ENCODE data around the gene GRK2. TPM values are rescaled to one million over a fixed set of nuclear protein-coding genes. Genes with fewer than 3 reads are reported as not detected.

The GRK2 gene
- total and polyA plus RNA-seq, 2 of the 13 experiments (the other 11 are each of a cell fraction or from before 2014, with no cell fraction given): 31.3 to 42.4 TPM

DNA sequence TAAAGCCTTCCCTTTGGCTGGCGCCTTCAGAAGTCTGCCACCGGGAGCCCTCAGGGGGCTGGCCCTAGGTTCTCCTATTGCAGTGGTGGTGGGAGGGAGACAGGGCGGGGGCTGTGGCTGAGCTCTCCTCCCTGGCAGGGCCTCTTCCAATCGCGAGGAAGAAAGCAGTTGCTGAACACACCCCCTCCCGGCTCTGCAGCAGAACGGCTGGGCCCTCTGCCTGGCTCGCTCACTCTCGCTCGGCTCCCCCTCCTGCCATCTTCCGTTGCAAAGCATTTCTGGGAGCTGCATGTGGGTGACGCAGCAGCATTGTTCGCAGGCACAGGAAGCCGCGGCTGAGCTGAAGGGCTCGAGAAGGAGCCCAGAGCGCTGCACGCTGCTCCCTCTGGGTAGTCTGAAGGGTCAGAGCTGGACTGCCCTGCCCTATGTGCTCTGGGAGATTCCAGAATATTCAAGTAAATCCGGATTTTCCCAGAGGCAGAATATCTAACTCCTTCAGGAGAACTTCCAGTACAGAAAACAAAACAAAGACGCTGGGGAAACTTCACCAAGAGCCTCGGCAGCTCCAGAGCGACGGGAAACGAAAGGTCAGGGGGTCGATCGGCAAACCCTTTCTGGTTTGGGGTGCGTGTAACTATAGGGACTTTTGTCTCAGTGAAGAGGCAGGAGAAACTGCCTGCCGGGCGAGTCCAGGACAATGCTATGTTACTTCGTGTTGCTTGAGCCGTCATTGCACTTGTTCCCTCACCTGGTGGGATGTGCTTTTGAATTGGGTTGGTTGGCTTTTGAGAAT lies 26.3 kb upstream of the GRK2 start (continued):
- TF ChIP-seq MIXL1 (CRISPR knock-in tag; IDR thresholded peaks at IDR 0.05) (peak; percentile 71; the same call in 1 of the 2 replicates), ZKSCAN1 (IDR thresholded peaks at IDR 0.05; ENCODE audit: low read length) (no peak), ZNF891 (CRISPR knock-in tag; IDR thresholded peaks at IDR 0.05) (0 out of 2 replicates have a peak, but pooled peaks have one; percentile 39), SIX4 (CRISPR knock-in tag; IDR thresholded peaks at IDR 0.05) (peak; percentile 52; the same call in 1 of the 2 replicates), SMYD3 (CRISPR knock-in tag; IDR thresholded peaks at IDR 0.05) (no peak), ZFP82 (CRISPR knock-in tag; IDR thresholded peaks at IDR 0.05; ENCODE audit: borderline replicate concordance) (0 out of 2 replicates have a peak, but pooled peaks have one; percentile 32), SIN3A (IDR thresholded peaks at IDR 0.05; ENCODE audit: borderline replicate concordance, low read depth, low read length) (peak; percentile 94; the same call in 1 of the 2 replicates), ZKSCAN8 (CRISPR knock-in tag; IDR thresholded peaks at IDR 0.05; ENCODE audit: borderline replicate concordance) (peak; percentile 71; the same call in 1 of the 2 replicates), EEA1 (CRISPR knock-in tag; IDR thresholded peaks at IDR 0.05; ENCODE audit: borderline replicate concordance) (no peak), ZNF644 (CRISPR knock-in tag; IDR thresholded peaks at IDR 0.05; ENCODE audit: low read depth) (no peak), ZNF792 (CRISPR knock-in tag; IDR thresholded peaks at IDR 0.05) (peak; percentile 96), RBFOX2 (IDR thresholded peaks at IDR 0.05; ENCODE audit: low read depth, low read length) (peak; percentile 67), HHEX (CRISPR knock-in tag; IDR thresholded peaks at IDR 0.05) (no peak), HNF4A (CRISPR knock-in tag; IDR thresholded peaks at IDR 0.05) (0 out of 2 replicates have a peak, but pooled peaks have one; percentile 5), SP2 (CRISPR knock-in tag; IDR thresholded peaks at IDR 0.05) (peak; percentile 69), ZNF567 (CRISPR knock-in tag; IDR thresholded peaks at IDR 0.05; ENCODE audit: borderline replicate concordance) (0 out of 2 replicates have a peak, but pooled peaks have one; percentile 72), ZNF335 (CRISPR knock-in tag; IDR thresholded peaks at IDR 0.05) (peak; percentile 84), ZNF615 (CRISPR knock-in tag; IDR thresholded peaks at IDR 0.05; ENCODE audit: borderline replicate concordance) (no peak), ZNF788 (CRISPR knock-in tag; IDR thresholded peaks at IDR 0.05; ENCODE audit: borderline replicate concordance) (peak; percentile 91; the same call in 1 of the 2 replicates)
- TF ChIP-seq, protein P1, sequence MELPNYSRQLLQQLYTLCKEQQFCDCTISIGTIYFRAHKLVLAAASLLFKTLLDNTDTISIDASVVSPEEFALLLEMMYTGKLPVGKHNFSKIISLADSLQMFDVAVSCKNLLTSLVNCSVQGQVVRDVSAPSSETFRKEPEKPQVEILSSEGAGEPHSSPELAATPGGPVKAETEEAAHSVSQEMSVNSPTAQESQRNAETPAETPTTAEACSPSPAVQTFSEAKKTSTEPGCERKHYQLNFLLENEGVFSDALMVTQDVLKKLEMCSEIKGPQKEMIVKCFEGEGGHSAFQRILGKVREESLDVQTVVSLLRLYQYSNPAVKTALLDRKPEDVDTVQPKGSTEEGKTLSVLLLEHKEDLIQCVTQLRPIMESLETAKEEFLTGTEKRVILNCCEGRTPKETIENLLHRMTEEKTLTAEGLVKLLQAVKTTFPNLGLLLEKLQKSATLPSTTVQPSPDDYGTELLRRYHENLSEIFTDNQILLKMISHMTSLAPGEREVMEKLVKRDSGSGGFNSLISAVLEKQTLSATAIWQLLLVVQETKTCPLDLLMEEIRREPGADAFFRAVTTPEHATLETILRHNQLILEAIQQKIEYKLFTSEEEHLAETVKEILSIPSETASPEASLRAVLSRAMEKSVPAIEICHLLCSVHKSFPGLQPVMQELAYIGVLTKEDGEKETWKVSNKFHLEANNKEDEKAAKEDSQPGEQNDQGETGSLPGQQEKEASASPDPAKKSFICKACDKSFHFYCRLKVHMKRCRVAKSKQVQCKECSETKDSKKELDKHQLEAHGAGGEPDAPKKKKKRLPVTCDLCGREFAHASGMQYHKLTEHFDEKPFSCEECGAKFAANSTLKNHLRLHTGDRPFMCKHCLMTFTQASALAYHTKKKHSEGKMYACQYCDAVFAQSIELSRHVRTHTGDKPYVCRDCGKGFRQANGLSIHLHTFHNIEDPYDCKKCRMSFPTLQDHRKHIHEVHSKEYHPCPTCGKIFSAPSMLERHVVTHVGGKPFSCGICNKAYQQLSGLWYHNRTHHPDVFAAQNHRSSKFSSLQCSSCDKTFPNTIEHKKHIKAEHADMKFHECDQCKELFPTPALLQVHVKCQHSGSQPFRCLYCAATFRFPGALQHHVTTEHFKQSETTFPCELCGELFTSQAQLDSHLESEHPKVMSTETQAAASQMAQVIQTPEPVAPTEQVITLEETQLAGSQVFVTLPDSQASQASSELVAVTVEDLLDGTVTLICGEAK (IDR thresholded peaks at IDR 0.05): no peak
- TF ChIP-seq, protein P1 (CRISPR knock-in tag; IDR thresholded peaks at IDR 0.05): 0 out of 2 replicates have a peak, but pooled peaks have one; percentile 28
- TF ChIP-seq, protein P2, sequence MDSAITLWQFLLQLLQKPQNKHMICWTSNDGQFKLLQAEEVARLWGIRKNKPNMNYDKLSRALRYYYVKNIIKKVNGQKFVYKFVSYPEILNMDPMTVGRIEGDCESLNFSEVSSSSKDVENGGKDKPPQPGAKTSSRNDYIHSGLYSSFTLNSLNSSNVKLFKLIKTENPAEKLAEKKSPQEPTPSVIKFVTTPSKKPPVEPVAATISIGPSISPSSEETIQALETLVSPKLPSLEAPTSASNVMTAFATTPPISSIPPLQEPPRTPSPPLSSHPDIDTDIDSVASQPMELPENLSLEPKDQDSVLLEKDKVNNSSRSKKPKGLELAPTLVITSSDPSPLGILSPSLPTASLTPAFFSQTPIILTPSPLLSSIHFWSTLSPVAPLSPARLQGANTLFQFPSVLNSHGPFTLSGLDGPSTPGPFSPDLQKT (CRISPR knock-in tag; IDR thresholded peaks at IDR 0.05; ENCODE audit: borderline replicate concordance): no peak

Data from HepG2 (cell line).